Measurements from ENCODE around the gene PLG.

- TF ChIP-seq, protein P1, sequence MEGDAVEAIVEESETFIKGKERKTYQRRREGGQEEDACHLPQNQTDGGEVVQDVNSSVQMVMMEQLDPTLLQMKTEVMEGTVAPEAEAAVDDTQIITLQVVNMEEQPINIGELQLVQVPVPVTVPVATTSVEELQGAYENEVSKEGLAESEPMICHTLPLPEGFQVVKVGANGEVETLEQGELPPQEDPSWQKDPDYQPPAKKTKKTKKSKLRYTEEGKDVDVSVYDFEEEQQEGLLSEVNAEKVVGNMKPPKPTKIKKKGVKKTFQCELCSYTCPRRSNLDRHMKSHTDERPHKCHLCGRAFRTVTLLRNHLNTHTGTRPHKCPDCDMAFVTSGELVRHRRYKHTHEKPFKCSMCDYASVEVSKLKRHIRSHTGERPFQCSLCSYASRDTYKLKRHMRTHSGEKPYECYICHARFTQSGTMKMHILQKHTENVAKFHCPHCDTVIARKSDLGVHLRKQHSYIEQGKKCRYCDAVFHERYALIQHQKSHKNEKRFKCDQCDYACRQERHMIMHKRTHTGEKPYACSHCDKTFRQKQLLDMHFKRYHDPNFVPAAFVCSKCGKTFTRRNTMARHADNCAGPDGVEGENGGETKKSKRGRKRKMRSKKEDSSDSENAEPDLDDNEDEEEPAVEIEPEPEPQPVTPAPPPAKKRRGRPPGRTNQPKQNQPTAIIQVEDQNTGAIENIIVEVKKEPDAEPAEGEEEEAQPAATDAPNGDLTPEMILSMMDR (IDR thresholded peaks at IDR 0.05; ENCODE audit: low read depth, low read length): no peak
- TF ChIP-seq, protein P2, sequence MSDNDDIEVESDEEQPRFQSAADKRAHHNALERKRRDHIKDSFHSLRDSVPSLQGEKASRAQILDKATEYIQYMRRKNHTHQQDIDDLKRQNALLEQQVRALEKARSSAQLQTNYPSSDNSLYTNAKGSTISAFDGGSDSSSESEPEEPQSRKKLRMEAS (IDR thresholded peaks at IDR 0.05; ENCODE audit: low read depth, low read length): no peak
- TF ChIP-seq POLR2A (IDR thresholded peaks at IDR 0.05; ENCODE audit: extremely low read depth, insufficient read length) (no peak), MYC (IDR thresholded peaks at IDR 0.05; ENCODE audit: low read depth, low read length) (no peak)
These were observed 33.5 kb upstream of the PLG start for GRCh38 chr6:160668589-160668988.
